GM19351 (cell line): ENCODE measurements around the gene TMEM87A.
A peak's percentile ranks its signal among the peaks of the same experiment; 100 is the strongest.
"Not testable (repeated sequence)": the region's sequence is repeated elsewhere in the genome, so short reads cannot be mapped to it uniquely, and the experiment has no call there.

Source experiments
- ATAC-seq: cut with Tn5 transposase; IDR thresholded peaks from one replicate; pipeline ENCODE4 v1.9.1; 2021; ENCODE audit warnings: mild to moderate bottlenecking, moderate library complexity; ENCODE audit not compliant: unreplicated experiment

TMEM87A gene

GRCh38 chr15:42273900-42274701 lies 868 bp upstream of the TMEM87A start:
- peak; percentile 32 for ATAC-seq

- ATAC-seq: no peak
These were observed 2.2 kb downstream of the TMEM87A start for GRCh38 chr15:42270996-42271395.

- ATAC-seq: no peak
These were observed 2.7 kb downstream of the TMEM87A start for GRCh38 chr15:42270551-42270950.

GRCh38 chr15:42267286-42267685 lies 5.9 kb downstream of the TMEM87A start:
- ATAC-seq: no peak

GRCh38 chr15:42264795-42265194 lies 8.4 kb downstream of the TMEM87A start:
- ATAC-seq: no peak

GRCh38 chr15:42253300-42253699 lies 19.9 kb downstream of the TMEM87A start:
- ATAC-seq: no peak

GRCh38 chr15:42240823-42241222 lies 32.4 kb downstream of the TMEM87A start:
- ATAC-seq: no peak

GRCh38 chr15:42239528-42240182 lies 33.6 kb downstream of the TMEM87A start:
- ATAC-seq: no peak

- no peak for ATAC-seq
These were observed 40.1 kb downstream of the TMEM87A start for GRCh38 chr15:42233107-42233506.

- ATAC-seq: no peak
These were observed 40.6 kb downstream of the TMEM87A start for GRCh38 chr15:42232606-42233005.

- ATAC-seq: no peak
These were observed 42.1 kb downstream of the TMEM87A start for GRCh38 chr15:42231088-42231487.

- ATAC-seq: not testable (repeated sequence)
These were observed 44.3 kb downstream of the TMEM87A start for GRCh38 chr15:42228981-42229380.

- ATAC-seq: no peak
These were observed 45.2 kb downstream of the TMEM87A start for GRCh38 chr15:42228036-42228435.

- no peak for ATAC-seq
These were observed 46.6 kb downstream of the TMEM87A start for GRCh38 chr15:42226648-42227047.

GRCh38 chr15:42220216-42220615 lies 53.0 kb downstream of the TMEM87A start:
- no peak for ATAC-seq

- no peak for ATAC-seq
These were observed 54.2 kb downstream of the TMEM87A start for GRCh38 chr15:42218953-42219592.

GRCh38 chr15:42217568-42217967 lies 55.7 kb downstream of the TMEM87A start:
- no peak for ATAC-seq

GRCh38 chr15:42215913-42216829 lies 57.1 kb downstream of the TMEM87A start:
- no peak for ATAC-seq

- no peak for ATAC-seq
These were observed 58.6 kb downstream of the TMEM87A start for GRCh38 chr15:42214600-42214999.

- ATAC-seq: no peak
These were observed 59.7 kb downstream of the TMEM87A start for GRCh38 chr15:42213511-42213910.

GRCh38 chr15:42210696-42211095 lies 62.5 kb downstream of the TMEM87A start:
- no peak for ATAC-seq
